Kidney capillary endothelial cell (primary cell): Measurements from ENCODE around the gene ZNF598.
"Not testable (repeated sequence)": the region's sequence is repeated elsewhere in the genome, so short reads cannot be mapped to it uniquely, and the experiment has no call there.

Experiments
- DNase-seq: peaks from one replicate; pipeline ENCODE4 v3.0.0-alpha.2; 2018; ENCODE audit warnings: low spot score

The ZNF598 gene

DNA sequence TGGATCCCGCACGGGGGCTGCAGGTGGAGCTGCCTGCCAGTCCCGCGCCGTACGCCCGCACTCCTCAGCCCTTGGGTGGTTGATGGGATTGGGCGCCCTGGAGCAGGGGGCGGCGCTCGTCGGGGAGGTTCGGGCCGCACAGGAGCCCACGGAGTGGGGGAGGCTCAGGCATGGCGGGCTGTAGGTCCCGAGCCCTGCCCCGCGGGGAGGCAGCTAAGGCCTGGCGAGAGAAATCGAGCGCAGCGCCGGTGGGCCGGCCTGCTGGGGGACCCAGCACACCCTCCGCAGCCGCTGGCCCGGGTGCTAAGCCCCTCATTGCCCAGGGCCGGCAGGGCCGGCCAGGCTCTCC lies 51.5 kb downstream of the ZNF598 start:
- not testable (repeated sequence) for DNase-seq

GRCh38 chr16:1957434-1958142 lies 52.0 kb downstream of the ZNF598 start:
- DNase-seq = not testable (repeated sequence)

DNA sequence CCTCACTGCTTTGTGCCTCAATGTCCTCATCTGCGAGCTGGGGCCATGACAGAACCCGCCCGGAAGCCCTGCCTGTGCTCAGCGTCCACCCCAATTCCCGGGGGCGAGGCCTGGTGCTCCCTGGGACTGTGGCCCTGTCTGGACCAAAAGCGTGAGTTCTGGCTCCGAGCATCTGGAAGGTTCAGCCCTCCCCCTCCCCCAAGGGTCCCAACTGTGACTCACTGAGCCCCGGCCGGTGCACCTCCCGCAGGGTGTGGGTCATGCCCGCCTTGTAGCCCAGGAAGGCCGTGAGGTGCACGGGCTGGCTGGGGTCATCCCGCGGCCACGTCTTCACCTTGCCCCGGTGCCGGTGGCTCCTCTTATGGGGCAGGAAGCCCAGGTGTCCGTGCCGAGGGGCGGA lies 55.9 kb downstream of the ZNF598 start:
- no peak for DNase-seq

- DNase-seq = no peak
These were observed 59.1 kb downstream of the ZNF598 start for GRCh38 chr16:1950559-1950958.

DNA sequence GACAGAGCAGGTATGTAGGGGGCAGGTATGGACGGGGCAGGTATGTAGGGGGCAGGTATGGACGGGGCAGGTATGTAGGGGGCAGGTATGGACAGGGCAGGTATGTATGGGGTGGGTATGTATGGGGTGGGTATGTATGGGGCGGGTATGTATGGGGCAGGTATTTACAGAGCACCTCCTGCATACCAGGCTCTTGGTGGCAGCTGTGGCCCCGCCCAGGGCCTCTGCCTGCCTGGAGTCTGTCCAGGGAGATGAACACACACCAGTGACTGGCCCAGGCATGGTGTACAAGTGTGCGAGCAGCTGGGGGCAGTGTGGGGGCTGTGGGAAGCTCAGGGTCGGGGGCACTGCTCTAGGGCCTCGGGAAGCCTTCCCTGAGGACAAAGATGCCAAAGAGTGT lies 59.6 kb downstream of the ZNF598 start:
- DNase-seq = no peak

- DNase-seq = no peak
These were observed 60.1 kb downstream of the ZNF598 start for GRCh38 chr16:1949507-1949906.
